CD4-positive, alpha-beta T cell treated with Interleukin-4 for 4 hours (primary cell): Measurements from ENCODE around the gene POLR2C.

Experiments
- DNase-seq: peaks from one replicate; pipeline ENCODE4 v3.0.0-alpha.2; 2020

The POLR2C gene

DNA sequence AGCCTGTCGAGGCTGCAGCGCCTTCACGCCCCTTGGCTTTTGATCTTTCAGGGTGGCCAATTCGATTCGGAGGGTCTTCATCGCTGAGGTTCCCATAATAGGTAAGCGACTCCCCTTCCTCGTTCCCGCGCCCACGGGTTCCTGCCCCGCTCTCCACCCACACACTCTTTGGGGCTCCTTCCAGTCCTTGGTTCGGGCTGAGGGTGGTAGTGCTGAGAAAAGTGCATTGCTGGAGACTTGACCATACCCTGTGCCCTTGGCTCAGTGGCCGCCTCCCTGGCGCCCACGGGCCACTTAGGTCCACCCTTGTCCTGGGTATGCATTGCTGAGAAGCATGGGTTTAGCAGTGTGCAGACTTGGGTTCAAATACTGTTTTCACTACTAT lies 491 bp downstream of the POLR2C start:
- no peak for DNase-seq

DNA sequence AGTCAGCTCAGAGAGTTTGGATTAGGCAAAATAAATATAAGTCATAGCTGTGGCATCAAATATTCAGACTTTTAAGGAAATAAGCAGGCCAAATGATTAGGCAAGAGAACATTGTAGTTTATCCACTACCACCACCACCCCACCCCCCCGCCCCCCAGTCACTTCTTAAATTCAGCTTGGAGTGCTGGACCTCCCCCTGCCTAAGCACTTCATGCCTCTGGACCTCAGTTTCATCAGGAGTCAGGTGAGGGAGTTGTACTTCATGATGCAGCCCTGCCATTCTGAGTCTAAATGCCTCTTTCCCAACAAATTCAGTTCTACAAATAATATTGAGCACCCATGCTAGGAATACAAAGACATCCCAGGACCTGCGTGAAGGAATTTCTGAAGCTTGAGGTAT lies 2.0 kb downstream of the POLR2C start:
- DNase-seq, result no peak

DNA sequence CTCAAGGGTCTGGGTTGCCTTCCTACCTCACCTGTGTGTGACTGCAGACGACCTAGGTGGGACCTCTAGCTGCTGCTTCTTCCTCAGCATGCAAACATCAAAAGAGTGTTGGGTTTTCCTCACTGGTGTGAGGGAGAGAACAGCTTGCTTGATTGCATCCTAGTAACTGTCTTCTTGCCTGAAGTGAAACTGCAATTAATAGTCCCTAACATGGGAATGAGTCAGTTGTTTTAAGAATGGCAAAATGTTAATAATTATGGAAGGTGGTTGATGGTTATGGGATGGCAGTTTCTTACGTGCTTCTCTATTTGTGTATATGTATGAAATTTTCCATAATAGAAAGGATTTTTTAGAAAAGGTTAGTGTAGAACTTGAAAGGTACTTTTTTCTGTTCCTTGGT lies 5.9 kb downstream of the POLR2C start:
- no peak for DNase-seq

DNA sequence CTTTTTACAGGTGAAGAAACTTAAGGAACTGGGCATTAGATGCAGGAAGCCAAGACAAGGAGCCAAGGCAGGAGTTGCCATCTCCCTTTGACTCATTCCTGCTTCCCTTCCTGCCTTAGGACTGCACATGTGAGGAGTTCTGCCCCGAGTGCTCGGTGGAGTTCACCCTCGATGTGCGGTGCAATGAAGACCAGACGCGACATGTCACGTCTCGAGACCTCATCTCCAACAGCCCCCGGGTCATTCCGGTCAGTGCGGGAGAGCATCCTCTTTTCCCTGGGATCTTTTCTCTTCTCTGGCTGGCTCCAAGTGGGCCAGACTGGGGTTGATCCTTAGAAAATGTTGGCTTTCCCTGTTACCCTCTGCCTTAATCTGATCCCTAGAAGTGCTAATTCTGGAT lies 6.6 kb downstream of the POLR2C start:
- DNase-seq, result no peak

- DNase-seq, result no peak
Measured at GRCh38 chr16:57469917-57470470, 7.5 kb downstream of the POLR2C start.

DNA sequence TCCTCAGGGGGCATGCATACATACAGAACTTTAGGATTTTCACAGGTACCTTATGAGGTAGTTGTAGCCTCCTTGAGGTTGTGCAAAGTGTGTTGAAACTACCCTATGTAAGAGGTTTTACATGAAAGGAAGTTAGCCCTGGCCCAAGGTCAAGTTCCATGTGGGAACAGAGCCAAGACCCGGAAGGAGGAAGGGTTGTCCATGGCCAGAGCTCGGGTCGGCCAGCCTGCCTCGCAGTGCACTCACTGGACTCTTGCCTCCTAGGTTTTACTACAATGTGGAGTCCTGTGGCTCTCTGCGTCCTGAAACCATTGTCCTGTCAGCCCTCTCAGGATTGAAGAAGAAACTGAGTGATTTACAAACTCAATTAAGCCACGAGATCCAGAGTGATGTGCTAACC lies 8.2 kb downstream of the POLR2C start:
- no peak for DNase-seq

DNA sequence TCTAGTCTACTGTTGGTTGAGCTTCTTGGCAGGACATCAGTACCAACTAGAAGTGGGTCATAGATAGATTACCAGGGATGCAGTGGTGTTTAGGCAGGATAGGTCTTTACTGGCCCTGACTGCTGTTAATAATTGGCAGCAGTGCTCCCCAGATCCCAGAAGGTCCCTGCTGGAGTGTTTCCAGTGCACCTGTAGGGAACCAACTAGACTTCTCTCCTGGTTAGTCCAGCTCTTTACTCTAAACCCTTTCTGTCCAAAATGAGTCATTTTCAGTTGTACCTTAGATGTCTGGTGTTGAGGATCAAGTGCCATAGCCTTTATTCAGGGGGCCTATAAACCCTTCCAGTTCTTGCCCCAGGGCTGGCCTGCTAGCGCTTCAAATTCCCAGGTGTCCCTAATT lies 8.7 kb downstream of the POLR2C start:
- DNase-seq, result no peak

DNA sequence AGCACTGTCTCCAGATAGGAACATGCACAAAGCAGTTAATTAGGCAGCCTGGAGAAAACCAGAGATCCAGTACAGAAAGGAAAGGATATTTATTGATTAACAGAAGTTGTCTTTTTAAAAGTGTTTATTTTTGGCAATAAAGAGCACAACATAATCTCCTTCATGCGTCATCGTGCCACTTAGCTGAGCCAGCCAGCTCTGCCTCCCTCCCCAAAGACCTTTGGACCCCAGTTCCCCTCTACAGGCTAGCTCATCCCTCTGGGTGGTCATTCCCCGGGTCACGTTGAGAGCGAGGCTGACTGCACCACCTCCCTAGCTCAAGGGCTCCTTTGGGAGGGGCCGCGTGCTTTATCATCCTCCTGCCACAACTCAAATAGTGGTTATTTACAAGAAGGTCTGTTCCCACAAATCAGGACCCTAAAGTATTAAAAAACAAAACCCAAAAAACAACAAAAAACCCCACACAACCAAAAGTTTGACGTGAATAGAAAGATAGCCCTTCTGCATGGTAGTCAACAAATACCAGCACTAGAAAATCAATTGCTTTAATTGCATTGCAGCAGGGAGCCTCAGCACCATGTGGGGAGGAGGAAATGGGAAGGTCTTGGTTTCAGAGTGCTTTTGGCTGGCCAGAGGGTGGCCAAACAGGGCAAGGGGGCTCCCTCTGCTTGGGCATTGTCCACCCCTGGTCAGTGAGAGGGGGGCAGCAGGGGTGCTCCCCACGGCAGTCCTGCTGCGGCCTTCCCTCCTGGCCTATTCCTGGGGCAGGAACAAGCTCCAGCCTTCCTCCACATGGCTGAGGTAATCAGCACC lies 9.6 kb downstream of the POLR2C start:
- DNase-seq, result no peak

- DNase-seq, result no peak
Measured at GRCh38 chr16:57472665-57473060, 10.2 kb downstream of the POLR2C start.

GRCh38 chr16:57473176-57473840 lies 10.8 kb downstream of the POLR2C start:
- no peak for DNase-seq

GRCh38 chr16:57473906-57474305 lies 11.4 kb downstream of the POLR2C start:
- DNase-seq, result no peak

- no peak for DNase-seq
Measured at GRCh38 chr16:57474671-57475661, 12.5 kb downstream of the POLR2C start.

GRCh38 chr16:57475711-57476339 lies 13.3 kb downstream of the POLR2C start:
- DNase-seq, result peak; percentile 62

GRCh38 chr16:57476546-57477410 lies 14.3 kb downstream of the POLR2C start:
- DNase-seq, result no peak

DNA sequence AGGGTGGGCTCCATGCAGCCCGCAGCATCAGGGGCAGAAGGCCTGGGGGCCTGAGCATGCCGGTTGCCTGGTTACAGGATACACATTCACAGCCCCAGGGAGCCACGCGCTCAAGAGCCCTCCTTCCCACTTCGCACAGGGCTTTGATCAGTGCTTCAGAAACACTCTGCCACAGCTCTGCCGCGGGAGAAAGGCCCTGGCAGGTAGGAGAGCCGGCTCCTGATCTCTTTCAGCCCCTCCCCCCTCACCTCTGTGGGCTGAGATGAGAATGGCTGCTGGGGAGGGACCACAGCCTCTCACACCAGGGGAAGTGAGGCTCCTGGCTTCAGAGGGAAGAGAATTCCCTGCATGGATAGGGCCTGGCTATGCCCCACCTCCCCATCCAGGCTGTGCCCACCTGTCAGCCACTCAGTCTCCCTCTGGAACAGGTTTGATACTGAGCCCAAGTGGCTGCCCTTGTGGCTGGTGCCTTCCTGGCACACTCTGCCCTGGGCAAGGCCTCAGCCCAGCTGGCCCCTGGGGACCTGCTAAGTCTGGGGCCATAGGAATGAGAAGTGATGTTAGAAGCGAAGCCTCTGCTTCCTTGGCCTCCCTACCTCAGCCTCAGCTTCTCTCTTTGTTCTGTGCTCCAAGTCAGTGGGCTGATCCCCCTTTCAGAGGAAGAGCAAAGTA lies 15.2 kb downstream of the POLR2C start:
- no peak for DNase-seq

GRCh38 chr16:57478396-57479204 lies 16.1 kb downstream of the POLR2C start:
- no peak for DNase-seq

GRCh38 chr16:57479205-57479975 lies 16.9 kb downstream of the POLR2C start:
- no peak for DNase-seq

DNA sequence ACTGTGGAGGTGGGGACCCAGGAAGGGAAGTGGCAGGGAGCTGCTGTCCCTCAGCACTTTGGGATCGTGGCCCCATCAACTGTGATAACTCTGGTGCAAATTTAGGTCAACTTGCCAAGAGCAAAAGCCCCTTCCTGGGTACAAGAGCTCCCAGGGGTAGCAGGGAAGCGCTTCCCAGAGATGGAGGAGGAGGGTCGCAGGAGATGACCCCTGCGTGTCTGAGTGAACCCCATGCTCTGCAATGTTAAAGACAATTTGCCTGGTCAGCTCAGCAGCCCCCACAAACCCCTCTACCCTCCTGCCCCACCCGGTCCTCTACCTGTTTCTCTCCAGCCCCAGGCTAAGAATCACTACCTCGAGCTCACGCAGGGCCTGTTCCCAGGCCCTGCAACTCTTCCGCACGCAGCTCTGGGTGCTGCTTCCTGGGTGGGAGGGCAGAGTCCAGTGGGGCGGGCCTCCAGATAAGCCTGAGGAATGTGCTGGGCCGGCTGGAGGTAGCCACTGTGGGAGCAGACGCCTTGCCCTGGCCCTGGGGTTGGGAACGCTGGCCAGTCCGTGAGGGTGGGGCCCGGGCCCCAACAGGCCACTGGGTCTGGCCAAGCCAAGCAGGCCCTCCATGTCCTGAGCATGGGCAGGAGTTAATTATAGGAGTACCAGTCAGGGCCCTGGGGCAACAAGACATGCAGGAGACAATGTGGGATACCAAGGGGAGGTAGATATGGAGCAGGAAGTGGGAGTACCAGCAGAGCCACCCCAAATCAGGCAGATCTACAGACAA lies 17.7 kb downstream of the POLR2C start:
- no peak for DNase-seq
